H1 (cell line): ENCODE data around the gene PI4KA. TPM values are rescaled to one million over a fixed set of nuclear protein-coding genes. Genes with fewer than 3 reads are reported as not detected.
A peak's percentile ranks its signal among the peaks of the same experiment; 100 is the strongest.
"Not testable (repeated sequence)": the region's sequence is repeated elsewhere in the genome, so short reads cannot be mapped to it uniquely, and the experiment has no call there.

ENCODE experiments used
- CTCF ChIA-PET: fragments of 300-600 bp; sonication (Branson Sonifier 250); formaldehyde crosslinking; loops from one replicate; lab custom pipeline; 2021; ENCODE audit not compliant: partially characterized antibody; lab: Charles Lee
- POLR2A ChIA-PET: fragments of 300-600 bp; sonication (Branson Sonifier 250); formaldehyde crosslinking; loops from one replicate; lab custom pipeline; 2021; ENCODE audit warnings: inconsistent platforms; ENCODE audit not compliant: partially characterized antibody; lab: Charles Lee
- DNase-seq, 2 experiments: peaks; one replicate each; pipeline versions ENCODE4 v3.0.0 to v3.0.0-alpha.2; 2010 to 2022; ENCODE audit warnings: low spot score in 2 of 2, low read depth in 1 of 2, mixed read lengths in 1 of 2
- FAIRE-seq: peaks from 2 replicates; lab custom pipeline; 2011; peaks lifted over from hg19 to GRCh38; lab: Jason Lieb, UNC
- H2AFZ ChIP-seq: 2 replicates; pipeline ENCODE4 v1.8.1; 2012; ENCODE audit warnings: low read length, inconsistent platforms
- H2AK5ac ChIP-seq: 2 replicates; pipeline ENCODE4 v1.6.1; 2013; ENCODE audit warnings: low read depth, low read length
- H2BK120ac ChIP-seq: replicated peaks from 2 replicates; pipeline ENCODE3; 2013; ENCODE audit warnings: low read depth, low read length, inconsistent platforms
- H2BK12ac ChIP-seq: 2 replicates; pipeline ENCODE4 v1.6.1; 2013; ENCODE audit warnings: low read depth, low read length
- H2BK15ac ChIP-seq: 2 replicates; pipeline ENCODE4 v1.6.1; 2013; ENCODE audit warnings: low read length
- H2BK20ac ChIP-seq: 2 replicates; pipeline ENCODE4 v1.6.1; 2013; ENCODE audit warnings: low read length
- H2BK5ac ChIP-seq: 2 replicates; pipeline ENCODE4 v1.6.1; 2013; ENCODE audit warnings: low read depth, low read length
- H3K14ac ChIP-seq: 2 replicates; pipeline ENCODE4 v1.6.1; 2013; ENCODE audit warnings: inconsistent platforms; ENCODE audit not compliant: insufficient read length
- H3K18ac ChIP-seq: 2 replicates; pipeline ENCODE4 v1.6.1; 2013; ENCODE audit warnings: low read length; ENCODE audit errors: extremely low read depth
- H3K23ac ChIP-seq: 2 replicates; pipeline ENCODE4 v1.6.1; 2013; ENCODE audit warnings: inconsistent platforms; ENCODE audit not compliant: insufficient read length
- H3K23me2 ChIP-seq: 2 replicates; pipeline ENCODE4 v1.6.1; 2013; ENCODE audit warnings: low read depth, low read length
- H3K27ac ChIP-seq: 2 replicates; pipeline ENCODE4 v1.6.1; 2011; ENCODE audit warnings: low read depth, low read length, inconsistent platforms
- H3K27me3 ChIP-seq, 4 experiments: replicated peaks in 1 of 4; 1 replicate in 1 of 4; 2 replicates in 3 of 4; pipeline versions ENCODE4 v1.6.1 to v1.8.1; 2011 to 2013; ENCODE audit warnings: low read length in 3 of 4, mild to moderate bottlenecking in 3 of 4, inconsistent platforms in 2 of 4, mixed read lengths in 2 of 4, moderate library complexity in 1 of 4; ENCODE audit not compliant: control insufficient read depth in 3 of 4, insufficient read depth in 3 of 4; ENCODE audit errors: extremely low read depth in 1 of 4
- H3K36me3 ChIP-seq, 4 experiments: 2 replicates each; pipeline versions ENCODE4 v1.6.1 to v1.8.1; 2011 to 2013; ENCODE audit warnings: mild to moderate bottlenecking in 4 of 4, low read length in 3 of 4, moderate library complexity in 2 of 4, control low read depth in 1 of 4, inconsistent platforms in 1 of 4; ENCODE audit not compliant: insufficient read depth in 4 of 4, control insufficient read depth in 2 of 4
- H3K4ac ChIP-seq: replicated peaks from 2 replicates; pipeline ENCODE3; 2013; ENCODE audit warnings: low read length, low read depth, mixed read lengths, inconsistent platforms; ENCODE audit not compliant: insufficient read length
- H3K4me1 ChIP-seq, 4 experiments: replicated peaks in 1 of 4; 1 replicate in 1 of 4; 2 replicates in 3 of 4; pipeline versions ENCODE4 v1.6.1 to v1.8.1; 2011 to 2013; ENCODE audit warnings: low read length in 3 of 4, inconsistent platforms in 2 of 4, mixed read lengths in 1 of 4; ENCODE audit not compliant: insufficient read depth in 4 of 4, control insufficient read depth in 3 of 4
- H3K4me2 ChIP-seq, 2 experiments: 2 replicates each; pipeline versions ENCODE4 v1.6.1 to v1.8.1; 2011 to 2013; ENCODE audit warnings: low read depth in 2 of 2, low read length in 2 of 2, control low read depth in 1 of 2, inconsistent platforms in 1 of 2, mild to moderate bottlenecking in 1 of 2; ENCODE audit not compliant: insufficient read depth in 1 of 2
- H3K4me3 ChIP-seq, 4 experiments: fragments of 200-600, 300-600 bp in 1 of 4; sonication (generic), shearing (Covaris generic), sonication (Bioruptor Twin) in 1 of 4; 2 replicates each; pipeline versions ENCODE4 v1.5.1 to v1.8.1; 2011 to 2016; ENCODE audit warnings: low read length in 4 of 4, low read depth in 3 of 4, control low read depth in 2 of 4, inconsistent platforms in 2 of 4, mild to moderate bottlenecking in 2 of 4, mixed read lengths in 1 of 4, moderate library complexity in 1 of 4; ENCODE audit not compliant: insufficient read depth in 2 of 4; ENCODE audit errors: extremely low read depth in 1 of 4
- H3K56ac ChIP-seq: replicated peaks from 2 replicates; pipeline ENCODE3; 2013; ENCODE audit warnings: low read depth, mild to moderate bottlenecking, mixed read lengths, low read length, inconsistent platforms; ENCODE audit not compliant: insufficient read length
- H3K79me1 ChIP-seq: 2 replicates; pipeline ENCODE4 v1.6.1; 2013; ENCODE audit warnings: low read depth, low read length, control low read depth
- H3K79me2 ChIP-seq, 2 experiments: 2 replicates each; pipeline versions ENCODE4 v1.6.1 to v1.8.1; 2012 to 2013; ENCODE audit warnings: low read length in 2 of 2, mild to moderate bottlenecking in 2 of 2, inconsistent platforms in 1 of 2; ENCODE audit not compliant: insufficient read depth in 2 of 2, control insufficient read depth in 1 of 2
- H3K9ac ChIP-seq, 4 experiments: replicated peaks in 1 of 4; 1 replicate in 1 of 4; 2 replicates in 3 of 4; pipeline versions ENCODE4 v1.6.1 to v1.8.1; 2011 to 2013; ENCODE audit warnings: low read depth in 3 of 4, low read length in 3 of 4, control low read depth in 2 of 4, mild to moderate bottlenecking in 2 of 4, moderate library complexity in 2 of 4, inconsistent platforms in 1 of 4; ENCODE audit errors: extremely low read depth in 1 of 4
- H3K9me3 ChIP-seq, 2 experiments: 2 replicates each; pipeline versions ENCODE4 v1.6.1 to v1.8.1; 2012 to 2013; ENCODE audit warnings: mild to moderate bottlenecking in 2 of 2, moderate library complexity in 2 of 2, control low read depth in 1 of 2, inconsistent platforms in 1 of 2, low read depth in 1 of 2, low read length in 1 of 2, mixed read lengths in 1 of 2; ENCODE audit not compliant: insufficient read depth in 2 of 2
- H4K20me1 ChIP-seq, 2 experiments: replicated peaks in 1 of 2; 2 replicates each; pipeline versions ENCODE3 to v1.8.1; 2011 to 2013; ENCODE audit warnings: inconsistent platforms in 2 of 2, low read length in 2 of 2, mild to moderate bottlenecking in 1 of 2; ENCODE audit not compliant: insufficient read depth in 2 of 2, control insufficient read depth in 1 of 2
- H4K5ac ChIP-seq: 2 replicates; pipeline ENCODE4 v1.6.1; 2013; ENCODE audit warnings: low read length, low read depth, mixed read lengths, inconsistent platforms; ENCODE audit not compliant: insufficient read length
- H4K8ac ChIP-seq: 2 replicates; pipeline ENCODE4 v1.8.0; 2013; ENCODE audit warnings: mild to moderate bottlenecking, moderate library complexity, low read length, inconsistent platforms; ENCODE audit not compliant: insufficient read depth; ENCODE audit errors: extremely low read depth
- H4K91ac ChIP-seq: replicated peaks from 2 replicates; pipeline ENCODE3; 2013; ENCODE audit warnings: low read length, mixed read lengths, inconsistent platforms; ENCODE audit not compliant: insufficient read length
- WGBS, 2 experiments: shearing (Covaris generic) in 1 of 2; methylation state at CpG; one replicate each; pipeline versions ENCODE4 v1.1.6 to v1.1.7; 2013 to 2015; ENCODE audit warnings: low lambda C conversion rate in 2 of 2, mixed read lengths in 2 of 2, inconsistent platforms in 1 of 2, low coverage in 1 of 2, missing lambda C conversion rate in 1 of 2; ENCODE audit not compliant: insufficient replicate concordance in 2 of 2, insufficient coverage in 1 of 2, insufficient read length in 1 of 2; ENCODE audit errors: extremely low coverage in 1 of 2, missing lambda C conversion rate in 1 of 2; 5-methylcytosine and 5-hydroxymethylcytosine counted together
- polyA plus RNA-seq, 7 experiments: library from polyadenylated mRNA; depleted of rRNA in 3 of 7; stranded (reverse) in 5 of 7; unstranded in 2 of 7; fragments of >200 nt in 5 of 7; fragments of 200-250 nt in 2 of 7; gene quantifications; 1 replicate in 5 of 7; 2 replicates in 1 of 7; 4 replicates in 1 of 7; pipeline versions ENCODE4 v1.2.1 to v1.2.3, GENCODE V29; 2011 to 2013; ENCODE audit warnings: missing spikeins in 2 of 7, mixed read lengths in 2 of 7
- total RNA-seq: library from RNA; stranded (reverse); fragmentation: NEBNext Ultra II Directional; extraction: Animal tissue kit (Norgen Biotek cat#: 25700); gene quantifications from 2 replicates; pipeline ENCODE4 v1.2.1, GENCODE V29; 2021

Gene PI4KA
- total and polyA plus RNA-seq, 2 of the 8 experiments (the other 6 are each of a cell fraction or from before 2014, with no cell fraction given) = 22.5 to 37.7 TPM

DNA sequence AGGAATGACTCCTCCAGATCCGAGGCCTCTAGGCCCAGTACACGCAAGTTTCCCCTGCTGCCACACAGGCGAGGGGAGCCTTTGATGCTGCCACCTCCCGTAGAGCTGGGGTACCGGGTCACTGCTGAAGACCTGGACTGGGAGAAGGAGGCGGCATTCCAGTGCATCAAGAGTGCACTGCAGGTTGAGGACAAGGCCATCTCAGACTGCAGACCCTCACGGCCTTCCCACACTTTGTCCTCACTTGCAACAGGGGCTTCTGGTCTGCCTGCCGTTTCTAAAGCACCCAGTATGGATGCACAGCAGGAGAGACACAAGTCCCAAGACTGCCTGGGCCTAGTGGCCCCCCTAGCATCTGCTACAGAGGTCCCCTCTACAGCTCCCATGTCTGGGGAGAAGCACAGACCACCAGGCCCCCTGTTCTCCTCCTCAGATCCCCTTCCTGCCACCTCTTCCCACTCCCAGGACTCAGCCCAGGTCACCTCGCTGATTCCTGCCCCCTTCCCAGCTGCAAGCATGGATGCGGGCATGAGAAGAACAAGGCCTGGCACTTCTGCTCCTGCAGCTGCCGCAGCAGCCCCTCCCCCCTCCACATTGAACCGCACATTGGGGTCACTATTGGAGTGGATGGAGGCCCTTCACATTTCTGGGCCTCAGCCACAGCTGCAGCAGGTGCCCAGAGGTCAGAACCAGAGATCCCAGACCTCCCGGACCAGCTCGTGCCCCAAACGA lies 167.9 kb downstream of the PI4KA start:
- H2BK120ac ChIP-seq, FAIRE-seq, H2BK12ac ChIP-seq, H4K8ac ChIP-seq, H2BK20ac ChIP-seq, POLR2A ChIA-PET, H3K56ac ChIP-seq, H2AK5ac ChIP-seq, H3K4me3 ChIP-seq, H2AFZ ChIP-seq, H3K4me1 ChIP-seq, H2BK15ac ChIP-seq, H3K79me1 ChIP-seq, H3K23me2 ChIP-seq, H4K91ac ChIP-seq, H3K27me3 ChIP-seq, H3K27ac ChIP-seq, H3K4me2 ChIP-seq, H3K23ac ChIP-seq, H3K9me3 ChIP-seq, H3K36me3 ChIP-seq, H2BK5ac ChIP-seq, H3K9ac ChIP-seq, H4K5ac ChIP-seq, H3K14ac ChIP-seq, H3K18ac ChIP-seq, H3K79me2 ChIP-seq, H4K20me1 ChIP-seq, H3K4ac ChIP-seq: not testable (repeated sequence)
- WGBS, 2 experiments = 80% methylated on average over 11 of the region's 15 CpGs; no CpG with 5 or more reads in 1 of the 2 experiments
- CTCF ChIA-PET = interaction anchor here (1.1 kb wide), 1 partner anchor 80 kb away, joined by 3 read pairs; no protein-coding TSS in a partner anchor
- peak in 1 of 2 experiments; percentile 30 for DNase-seq
